WTC11 (cell line): ENCODE measurements around the gene ANGPTL2.

Experiments
- E2F1 ChIP-seq: sonication (generic); formaldehyde crosslinking; IDR thresholded peaks from 2 replicates; pipeline ENCODE4 v1.8.0; 2022; ENCODE audit warnings: mild to moderate bottlenecking, missing genetic modification reagents
- NFE2L1 ChIP-seq: sonication (generic); formaldehyde crosslinking; IDR thresholded peaks from 2 replicates; pipeline ENCODE4 v1.8.1; 2023; ENCODE audit warnings: missing genetic modification reagents
- SMAD3 ChIP-seq: sonication (generic); formaldehyde crosslinking; IDR thresholded peaks from 2 replicates; pipeline ENCODE4 v1.8.0; 2022; ENCODE audit warnings: missing genetic modification reagents, mild to moderate bottlenecking, borderline replicate concordance
- USF1 ChIP-seq: sonication (generic); formaldehyde crosslinking; IDR thresholded peaks from 2 replicates; pipeline ENCODE4 v1.8.0; 2022; ENCODE audit warnings: mild to moderate bottlenecking, missing genetic modification reagents
- ZNF317 ChIP-seq: sonication (generic); formaldehyde crosslinking; IDR thresholded peaks from 2 replicates; pipeline ENCODE4 v1.8.1; 2023; ENCODE audit warnings: low read depth, mild to moderate bottlenecking, moderate library complexity, missing genetic modification reagents, borderline replicate concordance
- ZNF423 ChIP-seq: fragments of 250-450 bp; sonication (Bioruptor Pico); IDR thresholded peaks from 2 replicates; pipeline ENCODE4 v2.1.2; 2022; ENCODE audit warnings: mild to moderate bottlenecking, moderate library complexity
- TF ChIP-seq, protein P1 (sequence below): fragments of 250-450 bp; sonication (Bioruptor Pico); IDR thresholded peaks from 2 replicates; pipeline ENCODE4 v2.1.2; 2022; ENCODE audit warnings: mild to moderate bottlenecking, moderate library complexity
- TF ChIP-seq, protein P2 (sequence below): fragments of 200-600 bp; IDR thresholded peaks from 2 replicates; pipeline ENCODE4 v1.8.0; 2022; ENCODE audit warnings: antibody characterized with exemption
- TF ChIP-seq, protein P3 (sequence below): fragments of 250-450 bp; sonication (Bioruptor Pico); IDR thresholded peaks from 2 replicates; pipeline ENCODE4 v1.9.0; 2021; ENCODE audit warnings: mild to moderate bottlenecking

DNA sequence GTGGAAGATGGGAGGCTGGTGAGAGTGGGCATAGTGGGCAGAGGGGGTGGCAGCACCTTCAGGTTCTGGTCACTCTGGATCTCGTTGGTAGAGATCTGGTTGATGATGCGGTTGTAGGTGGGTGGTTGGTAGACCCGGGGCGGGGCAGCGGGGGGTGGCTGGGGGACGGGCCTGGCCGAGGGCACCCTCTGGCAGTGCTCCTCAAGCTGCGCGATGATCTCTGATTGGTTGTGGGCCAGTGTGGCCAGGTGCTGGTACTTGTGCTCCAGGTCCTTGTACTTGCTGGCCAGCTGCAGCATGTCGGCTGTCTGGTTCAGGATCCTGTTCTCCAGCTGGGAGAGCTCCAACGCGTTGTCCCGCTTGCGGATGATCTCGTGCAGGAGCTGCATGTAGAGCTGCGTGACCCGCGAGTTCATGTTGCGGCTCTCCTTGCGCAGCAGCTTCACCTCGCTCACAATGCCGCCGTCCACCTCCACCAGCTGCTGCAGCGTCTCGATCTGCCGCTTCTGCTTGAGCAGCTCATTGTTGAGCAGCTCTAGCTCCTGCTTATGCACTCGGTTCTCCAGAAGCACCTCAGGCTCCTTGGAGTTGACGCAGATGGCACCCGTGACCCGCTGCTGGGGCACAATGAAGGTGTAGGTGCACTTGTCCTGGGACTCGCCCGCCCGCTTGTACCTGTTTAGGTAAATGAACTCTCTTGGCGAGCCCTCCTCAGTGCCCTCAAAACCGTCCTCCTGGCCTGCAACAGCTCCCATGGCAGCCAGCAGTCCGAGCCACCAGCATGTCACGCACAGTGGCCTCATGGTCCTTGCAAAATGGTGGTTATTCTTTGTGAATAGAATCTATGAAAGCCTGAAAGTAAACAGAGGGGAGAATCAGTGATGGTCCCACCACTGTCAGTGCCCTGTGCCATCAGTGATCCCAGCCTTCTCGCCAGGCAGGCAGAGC lies 14.2 kb downstream of the ANGPTL2 start:
- TF ChIP-seq, protein P1, sequence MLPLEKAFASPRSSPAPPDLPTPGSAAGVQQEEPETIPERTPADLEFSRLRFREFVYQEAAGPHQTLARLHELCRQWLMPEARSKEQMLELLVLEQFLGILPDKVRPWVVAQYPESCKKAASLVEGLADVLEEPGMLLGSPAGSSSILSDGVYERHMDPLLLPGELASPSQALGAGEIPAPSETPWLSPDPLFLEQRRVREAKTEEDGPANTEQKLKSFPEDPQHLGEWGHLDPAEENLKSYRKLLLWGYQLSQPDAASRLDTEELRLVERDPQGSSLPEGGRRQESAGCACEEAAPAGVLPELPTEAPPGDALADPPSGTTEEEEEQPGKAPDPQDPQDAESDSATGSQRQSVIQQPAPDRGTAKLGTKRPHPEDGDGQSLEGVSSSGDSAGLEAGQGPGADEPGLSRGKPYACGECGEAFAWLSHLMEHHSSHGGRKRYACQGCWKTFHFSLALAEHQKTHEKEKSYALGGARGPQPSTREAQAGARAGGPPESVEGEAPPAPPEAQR (CRISPR knock-in tag) = no peak
- TF ChIP-seq USF1 (CRISPR knock-in tag) = no peak
- no peak for TF ChIP-seq E2F1 (CRISPR knock-in tag)
- TF ChIP-seq, protein P2, sequence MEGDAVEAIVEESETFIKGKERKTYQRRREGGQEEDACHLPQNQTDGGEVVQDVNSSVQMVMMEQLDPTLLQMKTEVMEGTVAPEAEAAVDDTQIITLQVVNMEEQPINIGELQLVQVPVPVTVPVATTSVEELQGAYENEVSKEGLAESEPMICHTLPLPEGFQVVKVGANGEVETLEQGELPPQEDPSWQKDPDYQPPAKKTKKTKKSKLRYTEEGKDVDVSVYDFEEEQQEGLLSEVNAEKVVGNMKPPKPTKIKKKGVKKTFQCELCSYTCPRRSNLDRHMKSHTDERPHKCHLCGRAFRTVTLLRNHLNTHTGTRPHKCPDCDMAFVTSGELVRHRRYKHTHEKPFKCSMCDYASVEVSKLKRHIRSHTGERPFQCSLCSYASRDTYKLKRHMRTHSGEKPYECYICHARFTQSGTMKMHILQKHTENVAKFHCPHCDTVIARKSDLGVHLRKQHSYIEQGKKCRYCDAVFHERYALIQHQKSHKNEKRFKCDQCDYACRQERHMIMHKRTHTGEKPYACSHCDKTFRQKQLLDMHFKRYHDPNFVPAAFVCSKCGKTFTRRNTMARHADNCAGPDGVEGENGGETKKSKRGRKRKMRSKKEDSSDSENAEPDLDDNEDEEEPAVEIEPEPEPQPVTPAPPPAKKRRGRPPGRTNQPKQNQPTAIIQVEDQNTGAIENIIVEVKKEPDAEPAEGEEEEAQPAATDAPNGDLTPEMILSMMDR = no peak
- TF ChIP-seq NFE2L1 (CRISPR knock-in tag) = no peak
- TF ChIP-seq ZNF317 (CRISPR knock-in tag) = no peak
- no peak for TF ChIP-seq SMAD3 (CRISPR knock-in tag)
- TF ChIP-seq, protein P3, sequence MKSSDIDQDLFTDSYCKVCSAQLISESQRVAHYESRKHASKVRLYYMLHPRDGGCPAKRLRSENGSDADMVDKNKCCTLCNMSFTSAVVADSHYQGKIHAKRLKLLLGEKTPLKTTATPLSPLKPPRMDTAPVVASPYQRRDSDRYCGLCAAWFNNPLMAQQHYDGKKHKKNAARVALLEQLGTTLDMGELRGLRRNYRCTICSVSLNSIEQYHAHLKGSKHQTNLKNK (CRISPR knock-in tag) = no peak
- TF ChIP-seq ZNF423 (CRISPR knock-in tag) = no peak
